ENCODE results near the gene PDE3A.

PDE3A gene

GRCh38 chr12:20696181-20696905, 328.0 kb downstream of the PDE3A start:
- Histone ChIP-seq H3K4me1 (no peaks in the 10 kb centered on the region), H2AFZ (no peak overlapping the region), H3K9ac (no peak overlapping the region), H3K79me2 (no peaks in the 10 kb centered on the region), H3K4me2 (ENCODE audit: low read length) (no peak overlapping the region), H3K27me3 (ENCODE audit: control insufficient read depth, insufficient read depth, low read length) (no peaks in the 10 kb centered on the region), H3K9me3 (ENCODE audit: control insufficient read depth, low read length) (no peaks in the 10 kb centered on the region), H3K4me3 (ENCODE audit: low read depth, low read length) (no peak overlapping the region), H3K36me3 (ENCODE audit: control insufficient read depth, insufficient read depth, low read length) (no peaks in the 10 kb centered on the region), H3K27ac (no peak overlapping the region)
- TF ChIP-seq CTCF (IDR thresholded peaks at IDR 0.05) = no peak

- H3K36me3 ChIP-seq (ENCODE audit: control insufficient read depth, insufficient read depth, low read length) = no peaks in the 10 kb centered on the region
- no peaks in the 10 kb centered on the region for H3K4me1 ChIP-seq
- no peak overlapping the region for H3K9ac ChIP-seq
- H2AFZ ChIP-seq = no peak overlapping the region
- H3K79me2 ChIP-seq = no peaks in the 10 kb centered on the region
- no peak for TF ChIP-seq CTCF (IDR thresholded peaks at IDR 0.05)
- no peaks in the 10 kb centered on the region for H3K27me3 ChIP-seq (ENCODE audit: control insufficient read depth, insufficient read depth, low read length)
- no peak overlapping the region for H3K4me3 ChIP-seq (ENCODE audit: low read depth, low read length)
- no peak overlapping the region for H3K4me2 ChIP-seq (ENCODE audit: low read length)
- no peaks in the 10 kb centered on the region for H3K9me3 ChIP-seq (ENCODE audit: control insufficient read depth, low read length)
- no peak overlapping the region for H3K27ac ChIP-seq
Observed at GRCh38 chr12:20701106-20701505, 332.8 kb downstream of the PDE3A start.

- H3K4me3 ChIP-seq (ENCODE audit: low read depth, low read length) = no peak overlapping the region
- H3K4me1 ChIP-seq = no peaks in the 10 kb centered on the region
- no peaks in the 10 kb centered on the region for H3K79me2 ChIP-seq
- H2AFZ ChIP-seq = no peak overlapping the region
- H3K9ac ChIP-seq = no peak overlapping the region
- no peak overlapping the region for H3K27ac ChIP-seq
- no peak overlapping the region for H3K4me2 ChIP-seq (ENCODE audit: low read length)
- no peaks in the 10 kb centered on the region for H3K27me3 ChIP-seq (ENCODE audit: control insufficient read depth, insufficient read depth, low read length)
- no peaks in the 10 kb centered on the region for H3K36me3 ChIP-seq (ENCODE audit: control insufficient read depth, insufficient read depth, low read length)
- TF ChIP-seq CTCF (IDR thresholded peaks at IDR 0.05) = no peak
- no peaks in the 10 kb centered on the region for H3K9me3 ChIP-seq (ENCODE audit: control insufficient read depth, low read length)
Observed at GRCh38 chr12:20704860-20705259, 336.5 kb downstream of the PDE3A start.

- Histone ChIP-seq H2AFZ (no peak overlapping the region), H3K9me3 (ENCODE audit: control insufficient read depth, low read length) (no peaks in the 10 kb centered on the region), H3K27me3 (ENCODE audit: control insufficient read depth, insufficient read depth, low read length) (no peaks in the 10 kb centered on the region), H3K9ac (no peak overlapping the region), H3K27ac (no peak overlapping the region), H3K36me3 (ENCODE audit: control insufficient read depth, insufficient read depth, low read length) (no peaks in the 10 kb centered on the region), H3K4me2 (ENCODE audit: low read length) (no peak overlapping the region), H3K4me1 (no peaks in the 10 kb centered on the region), H3K79me2 (no peaks in the 10 kb centered on the region), H3K4me3 (ENCODE audit: low read depth, low read length) (no peak overlapping the region)
- TF ChIP-seq CTCF (IDR thresholded peaks at IDR 0.05) = no peak
Observed at GRCh38 chr12:20711846-20712245, 343.5 kb downstream of the PDE3A start.

GRCh38 chr12:20716037-20716436, 347.7 kb downstream of the PDE3A start:
- no peak overlapping the region for H3K4me3 ChIP-seq (ENCODE audit: low read depth, low read length)
- H2AFZ ChIP-seq = no peak overlapping the region
- H3K27me3 ChIP-seq (ENCODE audit: control insufficient read depth, insufficient read depth, low read length) = no peaks in the 10 kb centered on the region
- H3K4me2 ChIP-seq (ENCODE audit: low read length) = no peak overlapping the region
- no peaks in the 10 kb centered on the region for H3K36me3 ChIP-seq (ENCODE audit: control insufficient read depth, insufficient read depth, low read length)
- TF ChIP-seq CTCF (IDR thresholded peaks at IDR 0.05) = no peak
- H3K79me2 ChIP-seq = no peaks in the 10 kb centered on the region
- no peaks in the 10 kb centered on the region for H3K9me3 ChIP-seq (ENCODE audit: control insufficient read depth, low read length)
- H3K27ac ChIP-seq = no peak overlapping the region
- no peaks in the 10 kb centered on the region for H3K4me1 ChIP-seq
- no peak overlapping the region for H3K9ac ChIP-seq
